ENCODE results near the gene PHAF1.

- TF ChIP-seq GATA2 (IDR thresholded peaks at IDR 0.05; ENCODE audit: low read depth, low read length) (no peak), GATA3 (IDR thresholded peaks at IDR 0.05; ENCODE audit: low read depth, low read length) (no peak)
These were observed 66.9 kb downstream of the PHAF1 start for GRCh38 chr16:67176662-67177061.
